Measurements from ENCODE around the gene ANXA2R. TPM values are rescaled to one million over a fixed set of nuclear protein-coding genes. Genes with fewer than 3 reads are reported as not detected.
A peak's percentile ranks its signal among the peaks of the same experiment; 100 is the strongest.

The ANXA2R gene
- total RNA-seq, 2 donors from 2014 or later = 0.63 TPM; not detected in 1

DNA sequence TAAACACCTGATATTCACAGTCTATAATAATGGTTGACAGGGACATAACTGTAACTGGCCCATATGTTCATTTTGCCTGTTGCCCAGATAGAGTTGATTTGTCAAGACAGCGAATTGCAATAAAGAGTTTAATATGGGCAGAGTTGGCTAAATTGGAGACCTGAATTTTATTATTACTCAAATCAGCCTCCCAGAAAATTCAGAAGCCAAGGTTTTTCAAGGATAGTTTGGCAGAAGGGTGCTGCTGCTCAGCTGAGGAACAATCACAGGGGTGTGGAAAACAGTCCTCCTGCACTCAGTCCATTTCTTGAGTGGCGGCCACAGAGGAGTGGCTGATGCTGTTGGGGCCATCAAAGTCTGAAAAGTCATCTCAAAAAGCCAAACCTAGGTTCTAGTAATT, 19.0 kb downstream of the ANXA2R start:
- peaks cover 0 to 10% of the 10 kb centered on the region in 2 donors for H3K27me3 ChIP-seq
- H3K4me3 ChIP-seq = no peak overlapping the region
- no peak overlapping the region for H3K27ac ChIP-seq
- H3K36me3 ChIP-seq = no peaks in the 10 kb centered on the region
- DNase-seq (ENCODE audit: low spot score) = no peak
- no peaks in the 10 kb centered on the region for H3K9me3 ChIP-seq
- no peaks in the 10 kb centered on the region for H3K4me1 ChIP-seq
- no peak for TF ChIP-seq CTCF (IDR thresholded peaks at IDR 0.05)

DNA sequence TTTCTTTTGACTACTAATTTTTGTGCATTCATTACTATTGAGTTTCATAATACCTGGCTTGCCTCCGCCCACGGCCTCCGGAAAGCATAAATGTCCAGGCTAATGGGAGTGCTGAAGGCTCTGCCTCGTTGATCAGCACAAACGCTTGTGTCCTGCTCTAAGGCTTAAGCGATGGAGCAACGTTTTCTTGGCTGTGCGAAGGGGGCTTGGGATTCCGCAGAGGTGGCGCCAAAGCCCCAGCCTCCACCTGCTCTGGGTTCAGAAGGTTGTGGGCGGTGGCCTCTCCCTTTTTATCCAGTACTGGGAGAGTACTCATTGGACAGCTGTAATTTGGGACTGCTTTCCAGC, 19.7 kb downstream of the ANXA2R start:
- Histone ChIP-seq H3K4me1 (no peaks in the 10 kb centered on the region), H3K4me3 (peak overlapping the region in 1 of 2 donors; percentile 59), H3K36me3 (no peaks in the 10 kb centered on the region), H3K27me3 (peaks cover 0 to 10% of the 10 kb centered on the region in 2 donors), H3K27ac (peak overlapping the region; percentile 95 to 97), H3K9me3 (no peaks in the 10 kb centered on the region)
- TF ChIP-seq CTCF (IDR thresholded peaks at IDR 0.05) = no peak
- no peak for DNase-seq (ENCODE audit: low spot score)

DNA sequence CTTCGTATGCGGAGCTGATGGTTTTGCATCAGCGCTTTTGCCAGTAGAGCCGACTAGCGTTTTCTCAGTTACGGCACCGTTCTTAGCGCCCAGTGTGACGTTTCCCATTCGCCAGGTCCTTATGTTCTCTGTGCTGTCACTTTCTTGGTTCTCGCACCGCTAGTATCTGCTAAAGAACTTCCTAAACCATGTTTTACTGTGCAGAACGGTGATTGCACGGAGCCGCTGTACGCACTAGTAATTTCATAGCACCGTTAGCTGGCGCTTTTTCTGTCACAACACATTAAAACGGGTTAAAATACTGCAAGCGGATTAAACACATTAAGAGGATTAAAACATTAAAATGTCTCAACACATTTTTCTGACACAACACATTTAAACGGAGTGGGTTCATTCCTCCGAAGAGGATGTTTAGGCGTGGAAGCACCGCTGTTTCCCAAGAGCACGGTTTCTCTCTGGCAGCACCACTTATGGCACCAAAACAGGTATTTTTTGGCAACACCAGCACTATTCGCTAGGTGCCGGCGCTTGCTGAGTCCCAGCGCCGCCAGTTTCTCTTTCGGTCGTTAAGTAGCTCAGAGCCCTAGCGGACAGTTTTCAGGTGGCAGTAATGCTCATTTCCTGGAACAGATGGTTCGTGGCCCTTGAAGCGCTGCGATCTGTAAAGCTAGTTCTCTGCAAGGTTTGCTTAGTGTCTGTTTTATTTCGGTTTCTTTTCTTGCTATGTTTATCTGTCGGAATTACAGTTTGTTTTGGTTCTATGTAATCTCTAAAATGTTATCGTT, 20.3 kb downstream of the ANXA2R start:
- H3K4me3 ChIP-seq = peak overlapping the region; percentile 43 to 59
- H3K9me3 ChIP-seq = no peaks in the 10 kb centered on the region
- DNase-seq (ENCODE audit: low spot score) = no peak
- H3K27me3 ChIP-seq = peaks cover 0 to 10% of the 10 kb centered on the region in 2 donors
- TF ChIP-seq CTCF (IDR thresholded peaks at IDR 0.05) = peak in 1 of 2 donors; percentile 56
- peak overlapping the region; percentile 95 to 97 for H3K27ac ChIP-seq
- no peaks in the 10 kb centered on the region for H3K36me3 ChIP-seq
- no peaks in the 10 kb centered on the region for H3K4me1 ChIP-seq

DNA sequence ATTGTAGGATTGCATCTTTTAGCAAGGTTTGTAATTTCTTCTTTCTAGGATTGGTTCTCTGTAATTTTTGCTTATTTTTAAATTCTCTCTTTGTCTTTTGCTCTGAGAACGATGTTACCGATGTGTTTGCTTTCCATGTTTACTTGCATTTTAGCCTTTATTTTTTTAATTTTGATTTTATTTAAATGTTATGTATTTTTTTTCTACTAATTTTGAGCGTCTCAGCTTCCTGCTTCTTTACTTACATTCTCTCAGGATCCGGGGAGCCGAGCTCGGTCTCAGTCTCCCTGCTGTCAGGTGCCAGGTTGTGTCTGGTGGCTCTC, 20.9 kb downstream of the ANXA2R start:
- H3K4me1 ChIP-seq = no peaks in the 10 kb centered on the region
- no peaks in the 10 kb centered on the region for H3K36me3 ChIP-seq
- H3K4me3 ChIP-seq = peak overlapping the region; percentile 43 to 59
- H3K27me3 ChIP-seq = peaks cover 0 to 7% of the 10 kb centered on the region in 2 donors
- H3K9me3 ChIP-seq = no peaks in the 10 kb centered on the region
- H3K27ac ChIP-seq = peak overlapping the region; percentile 95 to 97
- no peak for DNase-seq (ENCODE audit: low spot score)
- TF ChIP-seq CTCF (IDR thresholded peaks at IDR 0.05) = no peak

- no peaks in the 10 kb centered on the region for H3K9me3 ChIP-seq
- no peaks in the 10 kb centered on the region for H3K36me3 ChIP-seq
- TF ChIP-seq CTCF (IDR thresholded peaks at IDR 0.05) = no peak
- DNase-seq (ENCODE audit: low spot score) = no peak
- peaks cover 0 to 6% of the 10 kb centered on the region in 2 donors for H3K27me3 ChIP-seq
- H3K27ac ChIP-seq = peak overlapping the region; percentile 95 to 97
- H3K4me1 ChIP-seq = no peaks in the 10 kb centered on the region
- peak overlapping the region; percentile 43 to 59 for H3K4me3 ChIP-seq
Measured at GRCh38 chr5:43017428-43017815, 22.7 kb downstream of the ANXA2R start.
